CD4-positive, alpha-beta T cell treated with Interleukin-2 at 100 ng/mL for 4 hours (primary cell): ENCODE measurements around the gene ACAD8.
A peak's percentile ranks its signal among the peaks of the same experiment; 100 is the strongest.
"Not testable (repeated sequence)": the region's sequence is repeated elsewhere in the genome, so short reads cannot be mapped to it uniquely, and the experiment has no call there.

Source experiments
- DNase-seq: peaks from one replicate; pipeline ENCODE4 v3.0.0-alpha.2; 2020; ENCODE audit warnings: low spot score

Gene ACAD8

DNA sequence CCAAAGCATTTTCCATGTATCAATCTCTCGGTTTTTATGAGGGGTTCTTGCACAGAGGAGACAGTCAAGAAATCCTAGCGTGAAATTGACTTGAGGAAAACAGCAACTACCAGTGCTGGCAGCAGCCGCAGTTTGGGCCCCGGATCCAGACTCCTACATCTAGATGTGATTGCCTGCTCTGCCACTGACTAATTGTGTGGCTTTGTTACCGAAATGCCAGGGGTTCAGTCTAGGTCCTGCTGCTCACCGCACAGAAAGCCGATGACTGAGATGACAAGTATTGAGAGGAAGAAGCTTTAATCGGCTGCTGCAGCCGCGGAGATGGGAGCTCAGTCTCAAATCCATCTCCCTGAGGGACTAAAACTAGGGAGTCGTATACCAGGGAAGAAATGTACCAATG, 14.6 kb downstream of the ACAD8 start:
- no peak for DNase-seq

DNA sequence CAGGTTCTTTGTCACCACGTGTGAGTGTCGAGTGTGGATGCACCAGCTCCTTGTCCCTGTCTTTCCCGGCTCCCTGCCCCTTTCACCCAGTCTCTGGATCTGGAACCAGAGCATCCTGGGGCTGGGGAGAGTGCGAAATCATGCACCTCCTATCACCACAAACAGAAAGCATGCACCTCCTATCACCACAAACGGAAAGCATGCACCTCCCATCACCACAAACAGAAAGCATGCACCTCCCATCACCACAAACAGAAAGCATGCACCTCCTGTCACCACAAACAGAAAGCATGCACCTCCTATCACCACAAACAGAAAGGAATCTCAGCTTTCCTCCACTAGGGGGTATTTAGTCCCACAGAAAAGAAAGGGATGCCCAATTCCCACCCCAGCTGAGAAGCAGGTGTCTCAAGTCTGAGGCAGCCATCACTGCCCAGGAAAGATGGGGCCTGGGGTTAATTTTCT, 16.9 kb downstream of the ACAD8 start:
- DNase-seq, result peak; percentile 49

DNA sequence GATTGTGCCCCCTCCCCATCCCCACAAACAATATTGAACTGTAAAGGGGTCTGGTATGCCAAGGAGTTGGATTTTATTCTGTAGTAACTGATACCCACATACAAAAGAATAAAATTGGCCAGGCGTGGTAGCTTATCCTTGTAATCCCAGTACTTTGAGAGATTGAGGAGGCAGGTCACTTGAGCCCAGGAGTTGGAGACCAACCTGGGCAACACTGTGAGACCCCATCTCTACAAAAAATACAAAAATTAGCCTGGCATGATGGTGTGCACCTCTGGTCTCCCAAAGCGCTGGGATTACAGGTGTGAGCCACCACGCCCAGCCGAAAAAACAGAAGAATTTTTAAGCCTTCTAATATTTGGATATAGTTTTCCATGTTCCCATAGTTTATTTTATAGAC, 18.6 kb downstream of the ACAD8 start:
- no peak for DNase-seq

DNA sequence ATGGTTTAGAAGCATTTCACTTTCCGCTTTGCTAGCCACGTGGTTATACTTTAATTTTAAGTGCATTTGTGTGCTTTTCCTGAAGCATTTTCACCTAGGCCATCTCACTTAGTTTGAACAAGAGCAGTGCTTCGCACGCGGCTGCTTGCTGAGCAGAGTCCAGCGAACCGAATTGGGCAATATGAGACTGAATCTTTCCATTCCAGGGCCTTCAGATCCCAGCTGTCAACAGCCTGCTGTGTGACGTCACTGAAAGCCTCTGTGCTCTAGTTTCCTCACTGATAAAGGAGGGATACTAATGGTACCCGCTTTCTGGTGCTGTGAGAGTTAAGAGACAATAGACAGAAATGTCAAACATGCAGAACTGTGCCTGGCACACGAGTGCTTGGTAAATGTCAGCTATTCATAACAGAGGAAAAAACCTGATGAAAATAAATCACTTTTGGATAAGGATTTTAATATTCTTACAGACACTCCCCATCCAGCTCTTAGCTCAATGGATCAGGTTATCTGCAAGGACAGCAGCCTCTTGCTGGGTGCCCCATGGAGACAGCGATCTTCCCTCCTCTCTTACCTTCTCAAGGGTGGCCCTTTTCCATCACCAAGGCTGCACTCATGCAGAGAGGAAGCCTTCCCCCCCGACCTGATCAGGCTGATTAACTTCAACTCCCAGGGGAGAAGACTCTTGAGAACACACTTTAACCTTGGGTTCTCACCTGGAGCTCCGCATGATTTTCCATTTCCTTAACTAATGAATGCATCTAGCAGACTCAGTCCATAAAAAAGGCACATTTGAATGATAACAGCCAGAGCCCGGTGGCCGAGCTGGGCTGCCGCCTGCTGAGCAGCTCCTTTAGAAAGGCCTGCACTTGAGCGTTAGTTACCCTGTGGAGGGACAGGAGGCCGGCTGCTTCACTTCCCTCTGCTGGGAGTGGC, 19.3 kb downstream of the ACAD8 start:
- DNase-seq, result no peak

- DNase-seq, result no peak
Measured at GRCh38 chr11:134273317-134273712, 19.9 kb downstream of the ACAD8 start.

- DNase-seq, result no peak
Measured at GRCh38 chr11:134275188-134275533, 21.8 kb downstream of the ACAD8 start.

- peak; percentile 79 for DNase-seq
Measured at GRCh38 chr11:134275534-134276395, 22.4 kb downstream of the ACAD8 start, which contains the start of gene GLB1L3. Gene GLB1L3, plus strand, starts transcription at chr11:134276379. Its CDS starts 362 bp downstream, at chr11:134276741.

- DNase-seq, result no peak
Measured at GRCh38 chr11:134276396-134277182, 23.2 kb downstream of the ACAD8 start.

DNA sequence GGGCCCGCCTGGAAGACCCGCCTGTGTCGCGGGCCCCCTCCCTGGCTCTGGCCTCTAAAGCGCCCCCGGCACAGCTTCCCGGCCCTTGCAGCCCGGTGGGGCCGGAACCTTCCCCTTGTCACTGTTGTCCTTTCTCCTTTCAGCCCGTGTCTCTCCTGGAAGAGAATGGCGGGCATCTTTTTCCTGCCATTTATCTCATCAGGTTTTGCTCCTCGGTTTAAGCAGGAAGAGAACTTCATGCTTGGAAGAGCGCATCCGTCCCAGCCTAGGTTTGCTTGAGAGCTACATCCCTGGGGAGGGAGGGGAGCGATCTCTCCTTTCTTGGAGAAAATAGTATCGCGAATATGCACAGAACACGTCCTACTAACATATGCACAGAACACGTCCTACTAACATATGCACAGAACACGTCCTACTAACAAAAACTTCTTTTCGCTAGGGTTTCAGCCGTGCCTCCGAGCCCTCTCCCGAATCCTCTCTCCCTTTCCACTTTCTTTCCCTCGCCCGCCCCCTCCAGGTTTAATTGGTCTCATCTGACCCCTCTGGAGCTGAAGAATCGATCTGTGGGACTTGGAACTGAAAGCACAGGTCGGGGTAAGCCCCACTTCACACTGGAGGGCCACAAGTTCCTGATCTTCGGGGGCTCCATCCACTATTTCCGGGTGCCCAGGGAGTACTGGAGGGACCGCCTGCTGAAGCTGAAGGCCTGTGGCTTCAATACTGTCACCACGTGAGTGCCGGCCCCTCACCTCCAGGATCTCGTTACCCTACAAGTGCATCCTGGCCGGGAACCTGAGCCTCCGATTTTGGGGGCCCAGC, 24.0 kb downstream of the ACAD8 start:
- DNase-seq, result no peak

GRCh38 chr11:134278356-134278755, 25.0 kb downstream of the ACAD8 start:
- no peak for DNase-seq

DNA sequence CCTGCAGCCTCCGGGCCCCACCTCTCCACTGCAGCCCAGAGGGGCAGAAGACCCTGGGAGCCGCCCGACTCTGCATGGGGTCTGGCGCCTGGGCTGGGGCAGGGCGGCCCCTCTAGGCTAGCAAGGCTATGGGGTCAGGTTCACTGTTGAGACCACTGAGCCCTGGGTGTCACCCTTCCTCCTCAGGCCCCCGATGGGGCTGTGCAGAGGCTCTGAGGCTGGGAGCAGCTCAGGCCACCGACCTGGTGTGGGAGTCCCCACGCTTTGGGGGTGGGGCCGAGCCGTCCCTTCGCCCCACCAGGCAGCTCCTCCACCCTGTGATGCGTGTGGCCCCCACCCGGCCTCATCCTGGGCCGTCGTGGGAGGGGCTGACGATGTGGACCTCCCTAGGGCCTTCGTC, 28.3 kb downstream of the ACAD8 start:
- DNase-seq, result not testable (repeated sequence)

- no peak for DNase-seq
Measured at GRCh38 chr11:134282121-134283045, 29.0 kb downstream of the ACAD8 start.

- DNase-seq, result no peak
Measured at GRCh38 chr11:134283461-134284230, 30.3 kb downstream of the ACAD8 start.

- DNase-seq, result not testable (repeated sequence)
Measured at GRCh38 chr11:134284349-134284748, 31.0 kb downstream of the ACAD8 start.

DNA sequence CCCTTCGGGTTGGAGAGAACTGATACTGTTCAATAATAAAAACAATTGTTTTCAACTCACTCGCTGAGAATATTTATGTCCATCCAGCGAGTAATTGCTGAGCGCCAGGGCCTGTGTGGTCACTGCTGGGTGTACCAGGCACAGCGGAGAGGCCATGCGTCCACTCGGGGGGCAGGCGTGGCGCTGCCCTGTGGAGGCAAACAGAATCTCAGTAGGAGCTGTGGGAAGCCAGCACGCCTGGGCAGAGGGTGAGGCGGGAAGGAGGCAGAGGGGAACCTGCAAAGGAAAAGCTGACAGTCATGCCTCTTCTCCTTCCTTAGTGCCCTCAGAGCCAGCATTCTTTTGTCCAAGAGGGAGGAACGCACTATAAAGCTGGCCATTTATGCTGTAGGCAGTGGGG, 34.2 kb downstream of the ACAD8 start:
- no peak for DNase-seq

- DNase-seq, result no peak
Measured at GRCh38 chr11:134288486-134288885, 35.1 kb downstream of the ACAD8 start.

- DNase-seq, result no peak
Measured at GRCh38 chr11:134289167-134289566, 35.8 kb downstream of the ACAD8 start.

DNA sequence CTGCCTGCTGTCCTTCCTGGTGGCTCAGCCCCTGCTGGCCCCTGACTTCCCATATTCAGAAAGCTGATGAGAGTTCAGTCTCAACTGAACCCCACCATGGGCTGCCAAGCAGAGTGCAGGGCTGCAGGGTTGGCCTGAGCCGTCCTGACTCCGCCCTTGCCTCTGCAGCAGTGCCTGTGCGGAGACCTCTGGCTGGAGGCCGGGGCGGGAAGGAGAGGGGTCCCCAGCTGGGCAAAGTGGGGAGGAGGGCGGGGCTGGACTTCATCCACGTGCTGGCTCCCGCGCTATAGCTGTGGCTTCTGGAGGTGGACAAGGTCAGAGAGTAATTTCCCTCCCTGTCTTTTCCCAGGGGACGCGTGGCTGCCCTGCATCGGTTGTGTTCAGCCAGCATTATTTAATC, 36.4 kb downstream of the ACAD8 start:
- DNase-seq, result no peak

DNA sequence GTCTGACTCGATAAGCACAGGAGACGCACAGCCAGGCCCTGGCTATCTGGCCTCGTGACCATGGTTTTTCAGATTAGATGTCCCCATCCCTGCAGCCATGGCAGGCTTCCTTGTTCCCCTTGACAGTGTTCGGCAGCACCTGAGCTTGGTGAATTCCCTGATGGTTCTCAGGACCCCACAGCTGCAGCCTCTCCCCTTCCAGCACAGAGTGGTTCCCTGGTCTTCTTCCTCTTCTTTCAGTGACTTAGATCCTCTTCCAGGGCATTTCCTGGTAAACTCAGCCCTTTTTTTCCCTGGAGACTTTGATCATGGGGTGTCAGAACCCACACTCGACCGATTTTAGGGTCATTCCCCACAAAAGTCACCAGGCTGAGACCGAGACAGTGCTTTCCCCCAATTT, 37.3 kb downstream of the ACAD8 start:
- no peak for DNase-seq
